T-helper 2 cell (primary cell): Measurements from ENCODE around the gene CCDC92.

Experiments
- DNase-seq, 5 experiments: peaks; one replicate each; pipeline versions ENCODE4 v3.0.0 to v3.0.0-alpha.2; 2012 to 2022

Gene CCDC92

GRCh38 chr12:123908884-123909725, 63.5 kb downstream of the CCDC92 start:
- DNase-seq = no peak

DNA sequence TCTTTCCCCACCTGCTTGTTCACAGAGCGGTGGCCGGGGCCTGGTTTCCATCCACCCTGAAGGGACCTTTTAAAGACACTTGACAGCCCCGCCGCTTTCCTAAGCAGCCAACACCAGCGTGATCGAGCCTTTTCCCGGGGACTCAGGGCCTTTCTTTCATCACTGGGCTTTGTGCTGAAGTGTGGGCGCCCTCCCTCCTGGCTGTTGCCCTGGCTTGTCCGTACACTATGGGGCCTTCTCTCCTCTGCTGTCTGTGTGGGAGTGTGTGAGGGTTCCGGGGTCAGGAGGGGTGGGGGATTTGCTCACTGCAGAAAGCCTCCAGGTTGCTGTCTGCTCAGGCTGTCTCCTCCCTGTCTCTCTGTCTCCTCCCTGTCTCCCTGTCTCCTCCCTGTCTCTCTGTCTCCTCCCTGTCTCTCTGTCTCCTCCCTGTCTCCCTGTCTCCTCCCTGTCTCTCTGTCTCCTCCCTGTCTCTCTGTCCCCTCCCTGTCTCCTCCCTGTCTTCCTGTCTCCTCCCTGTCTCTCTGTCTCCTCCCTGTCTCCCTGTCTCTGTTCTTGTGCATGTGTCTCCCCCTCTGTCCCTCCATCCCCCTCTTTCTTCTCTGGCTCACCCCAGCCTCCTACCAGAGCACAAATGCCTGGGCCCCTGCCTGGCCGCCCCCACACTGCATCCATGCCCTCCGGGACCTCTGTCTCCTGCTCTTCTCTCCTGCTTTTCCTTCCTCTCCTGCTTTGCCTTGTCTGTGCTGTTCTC, 64.7 kb downstream of the CCDC92 start:
- DNase-seq = no peak

DNA sequence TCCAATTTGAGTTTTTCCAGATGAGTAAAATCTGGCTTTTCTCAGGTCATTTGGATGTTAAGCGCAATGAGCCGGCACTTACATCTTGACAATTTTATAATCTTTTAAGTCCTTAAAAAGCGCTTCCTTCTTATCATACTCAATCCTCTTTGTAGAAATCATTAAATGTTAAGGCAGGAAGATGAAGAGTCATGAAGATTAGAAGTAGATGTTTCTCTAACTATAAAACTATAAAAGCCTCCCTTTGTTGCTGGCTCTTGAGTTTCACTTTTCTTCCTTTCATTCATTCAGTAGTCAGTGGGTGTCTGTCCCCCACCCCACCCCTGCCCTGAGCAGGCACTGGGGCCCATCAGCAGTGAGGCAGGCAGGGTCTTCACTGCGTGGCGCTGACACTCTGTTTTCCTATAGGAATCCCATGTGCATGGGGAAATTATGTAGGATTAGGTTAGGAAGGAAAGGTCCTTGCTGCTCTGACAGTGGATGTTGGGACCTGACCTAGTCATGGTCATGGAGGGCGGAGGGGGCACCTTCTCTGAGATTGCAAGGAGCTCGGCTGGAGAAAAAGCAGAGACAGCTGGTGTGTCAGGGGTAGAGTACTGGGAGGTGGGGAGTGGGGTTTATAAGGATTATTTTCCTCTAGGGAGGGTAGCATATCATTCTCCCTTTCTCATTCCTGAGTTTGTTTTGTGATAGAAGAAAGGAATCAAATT, 65.8 kb downstream of the CCDC92 start:
- DNase-seq = no peak

- DNase-seq = peak in 4 of 5 experiments; percentile 36 to 62 (median 38)
Observed at GRCh38 chr12:123905319-123905925, 67.2 kb downstream of the CCDC92 start.

DNA sequence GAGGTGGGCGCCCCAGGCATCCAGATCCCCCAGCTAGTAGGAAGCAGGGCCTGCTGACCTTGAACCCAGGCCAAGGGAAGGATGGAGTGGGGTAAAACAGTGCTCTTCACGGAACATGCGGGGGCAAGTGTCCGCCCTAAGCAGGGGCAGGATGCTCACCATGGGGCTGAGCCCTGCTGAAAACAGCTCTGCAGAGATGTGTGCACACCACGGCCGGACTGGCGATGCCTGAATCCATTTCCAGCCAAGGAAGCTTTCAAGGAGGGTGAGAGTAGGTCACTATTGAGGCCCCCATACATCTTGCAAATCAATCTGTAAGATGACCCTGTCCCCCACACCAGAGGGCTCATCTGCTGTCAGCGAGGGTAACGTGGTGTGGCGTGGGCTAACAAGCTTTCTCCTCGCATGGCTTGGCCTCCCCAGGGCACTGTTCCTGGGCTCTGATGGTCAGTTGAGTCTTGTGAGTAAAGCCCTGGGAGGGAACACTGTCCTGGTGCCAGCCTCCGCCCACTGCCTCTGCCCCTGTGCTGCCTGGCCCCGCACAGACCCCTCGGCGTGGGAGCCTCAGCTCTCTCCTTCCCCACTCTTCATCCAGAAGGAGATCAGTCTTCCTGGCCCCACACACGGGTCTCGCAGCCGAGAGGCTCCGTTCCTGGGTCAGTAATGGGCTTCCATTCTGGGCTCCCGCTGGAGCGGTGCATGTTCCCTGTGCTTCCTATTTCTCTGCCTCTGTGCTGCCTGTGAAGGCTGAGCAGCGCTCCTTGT, 69.1 kb downstream of the CCDC92 start:
- no peak for DNase-seq

- no peak for DNase-seq
Observed at GRCh38 chr12:123902821-123903220, 69.8 kb downstream of the CCDC92 start.

- DNase-seq = no peak
Observed at GRCh38 chr12:123900871-123901376, 71.7 kb downstream of the CCDC92 start.

GRCh38 chr12:123899368-123899767, 73.3 kb downstream of the CCDC92 start:
- no peak for DNase-seq

DNA sequence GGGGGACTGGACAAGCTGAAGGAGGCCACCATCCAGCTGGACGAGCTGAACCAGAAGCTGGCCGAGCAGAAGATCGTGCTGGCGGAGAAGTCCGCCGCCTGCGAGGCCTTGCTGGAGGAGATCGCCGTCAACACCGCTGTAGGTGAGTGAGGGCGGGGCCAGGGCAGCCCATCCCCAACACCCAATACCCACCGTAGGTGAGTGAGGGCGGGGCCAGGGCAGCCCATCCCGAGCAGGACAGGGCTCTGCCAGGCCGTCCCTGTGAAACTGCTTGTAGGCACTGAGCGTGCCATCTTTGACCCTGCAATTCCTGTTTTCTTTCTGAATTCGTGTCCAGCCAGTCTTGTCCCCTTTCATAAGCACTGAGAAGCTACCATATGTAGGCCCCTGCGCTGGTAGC, 74.0 kb downstream of the CCDC92 start:
- no peak for DNase-seq

GRCh38 chr12:123897221-123897620, 75.4 kb downstream of the CCDC92 start:
- no peak for DNase-seq

- DNase-seq = no peak
Observed at GRCh38 chr12:123896767-123897166, 75.9 kb downstream of the CCDC92 start.

DNA sequence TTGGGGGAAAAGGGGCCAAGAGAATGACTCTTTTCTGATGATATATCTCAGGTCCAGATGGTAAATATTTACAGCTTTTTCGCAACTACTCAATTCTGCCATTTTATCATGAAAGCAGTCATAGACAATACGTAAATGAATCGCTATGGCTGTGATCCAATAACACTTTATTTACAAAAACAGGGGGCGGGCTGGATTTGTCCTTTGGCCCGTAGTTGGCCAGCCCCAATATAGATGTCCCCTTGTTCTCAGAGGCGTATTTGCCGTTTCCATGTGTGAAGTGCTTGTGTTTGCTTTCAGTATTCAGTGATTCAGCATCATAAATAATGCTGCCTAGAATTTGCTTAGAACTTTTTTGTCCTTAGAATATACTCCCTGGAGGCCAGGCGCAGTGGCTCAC, 77.2 kb downstream of the CCDC92 start:
- DNase-seq = no peak

DNA sequence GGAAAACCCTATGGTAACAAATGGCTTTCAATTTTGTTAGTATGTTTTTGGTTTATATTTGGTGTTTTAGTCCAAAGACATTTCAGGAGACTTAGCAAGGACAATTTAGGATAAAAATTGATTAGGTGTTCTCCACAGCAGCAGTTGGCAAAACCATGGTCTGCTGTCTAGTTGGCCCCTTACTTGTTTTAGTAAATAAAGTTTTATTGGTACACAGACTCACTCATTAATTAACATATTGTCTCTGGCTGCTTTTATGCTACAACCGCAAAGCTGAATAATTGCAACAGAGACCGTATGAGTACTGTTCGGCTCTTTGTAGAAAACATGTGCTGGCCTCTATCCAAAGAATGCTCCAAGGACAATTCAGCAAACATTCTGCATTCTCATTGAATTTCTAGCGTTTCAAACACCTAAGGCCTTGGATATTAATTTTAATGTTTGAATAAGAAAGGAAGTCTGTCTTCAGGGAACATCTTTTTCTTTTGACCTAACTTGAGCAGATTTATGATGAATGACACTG, 77.7 kb downstream of the CCDC92 start:
- no peak for DNase-seq

DNA sequence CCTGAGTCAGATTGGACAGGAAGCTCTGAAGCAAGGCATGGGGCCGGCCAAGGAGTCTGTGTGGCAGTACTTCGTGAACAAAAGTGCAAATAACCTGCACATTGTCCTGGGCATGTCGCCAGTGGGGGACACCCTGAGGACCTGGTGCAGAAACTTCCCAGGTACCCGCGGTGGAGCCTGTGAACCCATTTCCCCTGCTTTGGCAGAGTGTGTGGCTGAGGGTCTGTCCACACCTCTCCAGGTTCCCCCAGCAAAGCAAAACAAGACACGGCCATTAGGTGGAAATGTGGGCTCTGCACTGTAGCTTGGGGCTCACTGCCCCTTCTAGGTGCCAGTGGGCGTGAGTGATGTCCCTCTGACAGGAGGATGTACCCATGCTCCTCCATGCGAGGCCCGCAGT, 79.4 kb downstream of the CCDC92 start:
- no peak for DNase-seq

DNA sequence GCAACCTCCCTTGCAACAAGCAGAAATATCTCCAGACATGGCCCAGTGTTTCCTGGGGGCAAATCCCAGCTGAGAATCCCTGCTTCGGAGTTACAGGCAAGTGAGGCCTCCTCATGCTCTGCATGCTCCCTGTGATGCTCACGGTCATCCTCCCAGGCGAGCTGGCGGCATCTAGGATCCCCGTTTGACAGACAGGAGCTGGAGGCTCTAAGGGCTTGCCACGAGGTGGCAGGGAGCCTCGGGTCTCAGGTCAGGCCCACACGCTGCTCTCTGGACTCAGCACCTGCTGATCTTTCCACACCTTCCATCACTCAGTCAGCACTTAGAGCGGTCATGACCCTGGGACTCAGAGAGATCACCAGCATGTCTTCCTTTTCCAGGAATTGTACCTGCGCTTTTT, 79.8 kb downstream of the CCDC92 start:
- no peak for DNase-seq

DNA sequence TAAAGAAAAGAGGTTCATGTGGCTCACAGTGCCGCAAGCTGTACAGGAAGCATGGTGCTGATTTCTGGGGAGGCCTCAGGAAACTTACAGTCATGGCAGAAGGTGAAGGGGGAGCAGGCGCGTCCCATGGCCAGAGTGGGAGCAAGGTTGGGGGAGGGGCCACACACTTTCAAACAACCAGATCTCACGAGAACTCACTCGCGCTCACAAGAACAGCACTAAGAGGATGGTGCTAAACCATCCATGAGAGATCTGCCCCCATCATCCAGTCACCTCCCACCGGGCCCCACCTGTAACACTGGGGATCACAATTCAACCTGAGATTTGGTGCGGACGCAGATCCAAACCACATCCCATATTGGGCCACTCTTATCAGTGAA, 80.5 kb downstream of the CCDC92 start:
- no peak for DNase-seq

- DNase-seq = no peak
Observed at GRCh38 chr12:123891516-123892179, 81.0 kb downstream of the CCDC92 start.

DNA sequence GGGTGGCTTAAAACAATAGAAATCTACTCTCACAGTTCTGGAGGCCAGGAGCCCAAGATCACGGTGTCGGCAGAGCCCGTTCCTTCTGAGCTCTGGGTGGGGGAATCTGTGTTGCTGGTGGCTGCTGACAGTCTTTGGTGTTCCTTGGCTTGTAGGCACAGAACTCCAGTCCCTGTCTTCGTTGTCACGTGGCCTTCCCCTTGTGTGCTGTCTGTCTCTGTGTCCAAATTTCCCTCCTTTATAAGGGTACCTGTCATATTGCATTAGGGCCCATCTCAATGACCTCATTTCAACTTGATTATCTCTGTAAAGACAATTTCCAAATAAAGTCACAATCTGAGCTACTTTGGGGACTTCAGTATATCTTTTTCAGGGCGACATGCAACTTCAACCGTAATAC, 81.6 kb downstream of the CCDC92 start:
- no peak for DNase-seq

GRCh38 chr12:123890536-123890902, 82.1 kb downstream of the CCDC92 start:
- no peak for DNase-seq

- DNase-seq = no peak
Observed at GRCh38 chr12:123889848-123890535, 82.6 kb downstream of the CCDC92 start.

GRCh38 chr12:123888989-123889388, 83.6 kb downstream of the CCDC92 start:
- DNase-seq = no peak
